Endothelial cell of umbilical vein (primary cell): ENCODE measurements around the gene EED. TPM values are rescaled to one million over a fixed set of nuclear protein-coding genes. Genes with fewer than 3 reads are reported as not detected.
"Not testable (repeated sequence)": the region's sequence is repeated elsewhere in the genome, so short reads cannot be mapped to it uniquely, and the experiment has no call there.

Experiments used
- BruUV-seq: library from RNA; stranded (reverse); fragments of 400-500 nt; replicated peaks from 2 replicates; lab custom pipeline; 2021; lab: Mats Ljungman, UMichigan
- CTCF ChIA-PET: fragments of 300-600, 350-600 bp; sonication (Branson Sonifier 250); formaldehyde crosslinking; loops from one replicate; lab custom pipeline; 2021; ENCODE audit warnings: antibody characterized with exemption, inconsistent platforms; lab: Charles Lee
- POLR2A ChIA-PET: fragments of 300-600, 350-600 bp; sonication (Branson Sonifier 250); formaldehyde crosslinking; loops from one replicate; lab custom pipeline; 2021; ENCODE audit warnings: antibody characterized with exemption, inconsistent platforms; lab: Charles Lee
- DNase-seq: peaks from one replicate; pipeline ENCODE4 v3.0.0-alpha.2; 2011; ENCODE audit warnings: low read depth, low spot score
- FAIRE-seq: peaks from 2 replicates; lab custom pipeline; 2011; peaks lifted over from hg19 to GRCh38; lab: Jason Lieb, UNC
- H2AFZ ChIP-seq: 2 replicates; pipeline ENCODE4 v1.6.0; 2012; ENCODE audit warnings: low read depth, low read length, control low read depth, inconsistent platforms
- H3K27ac ChIP-seq: 2 replicates; pipeline ENCODE4 v1.5.1; 2011; ENCODE audit warnings: low read depth, mild to moderate bottlenecking, control low read depth, low read length, moderate library complexity; ENCODE audit not compliant: insufficient read depth
- H3K27me3 ChIP-seq, 2 experiments: 2 replicates each; pipeline versions ENCODE4 v1.6.0 to v1.6.1; 2011; ENCODE audit warnings: low read length in 2 of 2, mixed read lengths in 1 of 2; ENCODE audit not compliant: control insufficient read depth in 2 of 2, insufficient read depth in 2 of 2
- H3K36me3 ChIP-seq, 2 experiments: 2 replicates in 1 of 2; 3 replicates in 1 of 2; pipeline ENCODE4 v1.5.1; 2011; ENCODE audit warnings: low read length in 2 of 2, mild to moderate bottlenecking in 1 of 2, moderate library complexity in 1 of 2; ENCODE audit not compliant: control insufficient read depth in 2 of 2, insufficient read depth in 2 of 2; ENCODE audit errors: extremely low read depth in 1 of 2
- H3K4me1 ChIP-seq: 3 replicates; pipeline ENCODE4 v1.5.1; 2011; ENCODE audit warnings: mild to moderate bottlenecking, low read length; ENCODE audit not compliant: control insufficient read depth, insufficient read depth; ENCODE audit errors: extremely low read depth
- H3K4me2 ChIP-seq: 2 replicates; pipeline ENCODE4 v1.6.1; 2011; ENCODE audit warnings: low read length, control low read depth, mixed read lengths; ENCODE audit not compliant: insufficient read depth
- H3K4me3 ChIP-seq, 3 experiments: fragments of 200-600 bp in 1 of 3; sonication (generic), shearing (Covaris generic) in 1 of 3; replicated peaks in 1 of 3; 2 replicates each; pipeline ENCODE4 v1.5.1; 2011 to 2016; ENCODE audit warnings: control low read depth in 3 of 3, low read length in 3 of 3, mild to moderate bottlenecking in 2 of 3, inconsistent platforms in 1 of 3, low read depth in 1 of 3, moderate library complexity in 1 of 3; ENCODE audit not compliant: insufficient read depth in 1 of 3
- H3K79me2 ChIP-seq: 2 replicates; pipeline ENCODE4 v1.6.0; 2012; ENCODE audit warnings: low read length, inconsistent platforms; ENCODE audit not compliant: control insufficient read depth, insufficient read depth
- H3K9ac ChIP-seq: replicated peaks from 2 replicates; pipeline ENCODE3; 2011; ENCODE audit warnings: low read length, control low read depth; ENCODE audit not compliant: insufficient read depth; ENCODE audit errors: extremely low read depth
- H3K9me1 ChIP-seq: replicated peaks from 3 replicates; pipeline ENCODE4 v1.6.0; 2011; ENCODE audit warnings: mild to moderate bottlenecking, low read length; ENCODE audit not compliant: control insufficient read depth, insufficient read depth; ENCODE audit errors: extremely low read depth
- H3K9me3 ChIP-seq: replicated peaks from 2 replicates; pipeline ENCODE4 v1.5.1; 2012; ENCODE audit warnings: low read length, inconsistent platforms; ENCODE audit not compliant: control insufficient read depth, insufficient read depth
- H4K20me1 ChIP-seq: replicated peaks from 2 replicates; pipeline ENCODE3; 2011; ENCODE audit warnings: mild to moderate bottlenecking, low read length; ENCODE audit not compliant: control insufficient read depth, insufficient read depth; ENCODE audit errors: extremely low read depth
- CTCF ChIP-seq, 2 donors: IDR thresholded peaks; 1 replicate in 1 of 2; 2 replicates in 1 of 2; pipeline ENCODE4 v1.5.1; 2011; ENCODE audit warnings: low read length in 2 of 2, mild to moderate bottlenecking in 2 of 2, moderate library complexity in 2 of 2, control low read depth in 1 of 2, inconsistent platforms in 1 of 2, low read depth in 1 of 2; ENCODE audit not compliant: insufficient read depth in 1 of 2; ENCODE audit errors: extremely low read depth in 1 of 2
- EZH2 ChIP-seq: IDR thresholded peaks from 2 replicates; pipeline ENCODE4 v1.6.1; 2012; ENCODE audit warnings: borderline replicate concordance, low read depth, mild to moderate bottlenecking, moderate library complexity, low read length, inconsistent platforms; ENCODE audit not compliant: severe bottlenecking
- FOS ChIP-seq: IDR thresholded peaks from 2 replicates; pipeline ENCODE4 v1.6.1; 2011; ENCODE audit warnings: mild to moderate bottlenecking, low read length, moderate library complexity, borderline replicate concordance; ENCODE audit not compliant: insufficient read depth
- GATA2 ChIP-seq: IDR thresholded peaks from 2 replicates; pipeline ENCODE4 v1.7.0; 2011; ENCODE audit warnings: low read depth, mild to moderate bottlenecking, moderate library complexity, mixed read lengths, low read length; ENCODE audit not compliant: insufficient read length, insufficient read depth
- JUN ChIP-seq: IDR thresholded peaks from 2 replicates; pipeline ENCODE4 v1.6.1; 2011; ENCODE audit warnings: borderline replicate concordance, low read depth; ENCODE audit not compliant: insufficient read length, insufficient read depth
- MAX ChIP-seq: IDR thresholded peaks from 2 replicates; pipeline ENCODE4 v1.6.1; 2011; ENCODE audit not compliant: insufficient read depth, insufficient read length
- MYC ChIP-seq: IDR thresholded peaks from one replicate; pipeline ENCODE4 v1.6.1; 2011; ENCODE audit warnings: mild to moderate bottlenecking, low read depth, low read length
- POLR2A ChIP-seq: IDR thresholded peaks from 2 replicates; pipeline ENCODE4 v1.6.1; 2012; ENCODE audit warnings: low read depth, mild to moderate bottlenecking, control low read depth, low read length
- POLR2AphosphoS5 ChIP-seq: IDR thresholded peaks from 2 replicates; pipeline ENCODE4 v1.6.1; 2012; ENCODE audit warnings: low read depth, mild to moderate bottlenecking, control low read depth, low read length, moderate library complexity; ENCODE audit not compliant: insufficient read depth
- dilution Hi-C: fragments of 300-500 bp; cut with MboI; formaldehyde crosslinking; loops from one replicate; pipeline ENCODE4 v1.15.0; 2019; ENCODE audit warnings: low sequenced_read_pairs; ENCODE audit not compliant: extremely low pct_ligation_motif_present
- intact Hi-C: fragments of 100-400 bp; cut with micrococcal nuclease; formaldehyde crosslinking; loops from one replicate; pipeline ENCODE4 v1.10.0; 2022
- polyA plus RNA-seq, 4 experiments: library from polyadenylated mRNA; depleted of rRNA in 3 of 4; stranded (reverse) in 3 of 4; unstranded in 1 of 4; fragments of >200 nt; gene quantifications; 2 replicates each; pipeline versions ENCODE4 v1.2.1 to v1.2.3, GENCODE V29; 2011 to 2012; ENCODE audit warnings: missing spikeins in 1 of 4
- total RNA-seq: library from RNA; stranded (reverse); gene quantifications from 2 replicates; pipeline ENCODE4 v1.2.3, GENCODE V29; 2021

The EED gene
- total and polyA plus RNA-seq, 2 donors (not counting 3 experiments of a cell fraction or from before 2014, with no cell fraction given), result 9.4 to 21.8 TPM

GRCh38 chr11:86228269-86229038 lies 16.1 kb upstream of the EED start:
- no peaks in the 10 kb centered on the region for H3K79me2 ChIP-seq
- FAIRE-seq (no peak), DNase-seq (no peak)
- no TSS peak for BruUV-seq
- no peak overlapping the region for H3K4me2 ChIP-seq
- no peak overlapping the region for H3K27ac ChIP-seq
- CTCF ChIA-PET, result interaction anchor here (0.9 to 4.2 kb wide), 3 partner anchors 10 to 187 kb away, joined by 5 to 25 read pairs (median 12); no protein-coding TSS in a partner anchor
- intact Hi-C loops (no loop called here), dilution Hi-C loops (no loop called here)
- H2AFZ ChIP-seq, result no peak overlapping the region
- no peaks in the 10 kb centered on the region for H4K20me1 ChIP-seq
- H3K27me3 ChIP-seq, result peaks cover 0 to under 1% of the 10 kb centered on the region in 2 experiments
- no peaks in the 10 kb centered on the region for H3K9me1 ChIP-seq
- H3K36me3 ChIP-seq, result no peaks in the 10 kb centered on the region
- POLR2A ChIA-PET, result no interaction called here
- no peak for TF ChIP-seq EZH2
- no peak for TF ChIP-seq JUN
- no peak for TF ChIP-seq POLR2AphosphoS5
- TF ChIP-seq GATA2, result no peak
- no peak for TF ChIP-seq FOS
- no peak for TF ChIP-seq CTCF (IDR thresholded peaks at IDR 0.05; ENCODE audit: extremely low read depth in 1 of 2, insufficient read depth in 1 of 2, low read depth in 1 of 2, low read length in 2 of 2)
- no peak for TF ChIP-seq MAX
- no peak for TF ChIP-seq MYC
- no peak for TF ChIP-seq POLR2A
- no peak overlapping the region for H3K9ac ChIP-seq
- no peaks in the 10 kb centered on the region for H3K9me3 ChIP-seq
- no peaks in the 10 kb centered on the region for H3K4me1 ChIP-seq
- H3K4me3 ChIP-seq, result no peak overlapping the region

- H2AFZ ChIP-seq, H3K79me2 ChIP-seq, H3K9me1 ChIP-seq, dilution Hi-C loops, H3K4me2 ChIP-seq, H3K27me3 ChIP-seq, H3K27ac ChIP-seq, H4K20me1 ChIP-seq, BruUV-seq, H3K9me3 ChIP-seq, intact Hi-C loops, H3K36me3 ChIP-seq, DNase-seq, H3K4me3 ChIP-seq, H3K9ac ChIP-seq, H3K4me1 ChIP-seq, FAIRE-seq: not testable (repeated sequence)
- POLR2A ChIA-PET, result interaction anchor here (1.5 kb wide), 1 partner anchor 16 kb away, joined by 4 read pairs; the partner anchor contains the start of gene EED
- CTCF ChIA-PET, result interaction anchor here (2.3 to 4.2 kb wide), 2 partner anchors 11 to 187 kb away, joined by 12 to 25 read pairs; no protein-coding TSS in a partner anchor
Measured at GRCh38 chr11:86229039-86229330, 15.6 kb upstream of the EED start.
